HEK293 (cell line): Measurements from ENCODE around the gene USP6NL.

Experiments
- HIC1 ChIP-seq: fragments of 450-650 bp; formaldehyde crosslinking; IDR thresholded peaks from 2 replicates; pipeline ENCODE4 v1.5.1; 2016; ENCODE audit warnings: missing biosample characterization, missing genetic modification characterization
- MZF1 ChIP-seq: fragments of 450-650 bp; formaldehyde crosslinking; IDR thresholded peaks from 2 replicates; pipeline ENCODE4 v1.5.1; 2017; ENCODE audit warnings: missing biosample characterization, missing genetic modification characterization, borderline replicate concordance
- RBAK ChIP-seq: fragments of 450-650 bp; formaldehyde crosslinking; IDR thresholded peaks from 2 replicates; pipeline ENCODE4 v1.5.1; 2016; ENCODE audit warnings: missing biosample characterization, missing genetic modification characterization
- SP2 ChIP-seq: fragments of 450-650 bp; formaldehyde crosslinking; IDR thresholded peaks from 2 replicates; pipeline ENCODE4 v1.5.1; 2016; ENCODE audit warnings: missing biosample characterization, missing genetic modification characterization
- TCF7L2 ChIP-seq: IDR thresholded peaks from 2 replicates; pipeline ENCODE4 v1.6.1; 2011; ENCODE audit warnings: low read depth, mild to moderate bottlenecking, inconsistent platforms, low read length, moderate library complexity, borderline replicate concordance
- ZBTB17 ChIP-seq: fragments of 450-650 bp; formaldehyde crosslinking; IDR thresholded peaks from 2 replicates; pipeline ENCODE4 v1.5.1; 2016; ENCODE audit warnings: missing biosample characterization, missing genetic modification characterization
- ZBTB8A ChIP-seq: fragments of 450-650 bp; formaldehyde crosslinking; IDR thresholded peaks from 2 replicates; pipeline ENCODE4 v1.5.1; 2016; ENCODE audit warnings: missing biosample characterization, missing genetic modification characterization
- ZFHX2 ChIP-seq: fragments of 450-650 bp; formaldehyde crosslinking; conservative IDR thresholded peaks from 2 replicates; pipeline ENCODE4 v1.5.1; 2016; ENCODE audit warnings: missing biosample characterization, missing genetic modification characterization
- ZFP69B ChIP-seq: fragments of 450-650 bp; formaldehyde crosslinking; IDR thresholded peaks from 2 replicates; pipeline ENCODE4 v1.5.1; 2016; ENCODE audit warnings: missing biosample characterization, missing genetic modification characterization
- ZNF114 ChIP-seq: fragments of 450-650 bp; formaldehyde crosslinking; IDR thresholded peaks from 2 replicates; pipeline ENCODE4 v1.5.0; 2017; ENCODE audit warnings: missing biosample characterization, missing genetic modification characterization
- ZNF155 ChIP-seq: fragments of 450-650 bp; formaldehyde crosslinking; IDR thresholded peaks from 2 replicates; pipeline ENCODE4 v1.5.1; 2016; ENCODE audit warnings: missing biosample characterization, missing genetic modification characterization
- ZNF214 ChIP-seq: fragments of 450-650 bp; formaldehyde crosslinking; IDR thresholded peaks from 2 replicates; pipeline ENCODE4 v1.5.1; 2017; ENCODE audit warnings: missing biosample characterization, mild to moderate bottlenecking, missing genetic modification characterization, borderline replicate concordance
- ZNF37A ChIP-seq: fragments of 450-650 bp; IDR thresholded peaks from 2 replicates; pipeline ENCODE4 v1.5.1; 2018; ENCODE audit warnings: missing biosample characterization, missing genetic modification characterization
- ZNF416 ChIP-seq: fragments of 450-650 bp; formaldehyde crosslinking; IDR thresholded peaks from 2 replicates; pipeline ENCODE4 v1.5.1; 2016; ENCODE audit warnings: missing biosample characterization, missing genetic modification characterization
- ZNF423 ChIP-seq: fragments of 450-650 bp; formaldehyde crosslinking; IDR thresholded peaks from 2 replicates; pipeline ENCODE4 v1.5.1; 2016; ENCODE audit warnings: missing biosample characterization, missing genetic modification characterization
- ZNF433 ChIP-seq: fragments of 450-650 bp; formaldehyde crosslinking; IDR thresholded peaks from 2 replicates; pipeline ENCODE4 v1.5.1; 2016; ENCODE audit warnings: missing biosample characterization, missing genetic modification characterization, low read depth
- ZNF530 ChIP-seq: fragments of 450-650 bp; formaldehyde crosslinking; IDR thresholded peaks from 2 replicates; pipeline ENCODE4 v1.5.1; 2016; ENCODE audit warnings: low read depth, missing biosample characterization, missing genetic modification characterization
- ZNF555 ChIP-seq: fragments of 450-650 bp; formaldehyde crosslinking; conservative IDR thresholded peaks from 2 replicates; pipeline ENCODE4 v1.5.1; 2017; ENCODE audit warnings: missing biosample characterization, mild to moderate bottlenecking, missing genetic modification characterization, inconsistent platforms
- ZNF560 ChIP-seq: fragments of 450-650 bp; formaldehyde crosslinking; IDR thresholded peaks from 2 replicates; pipeline ENCODE4 v1.5.1; 2017; ENCODE audit warnings: missing biosample characterization, missing genetic modification characterization, borderline replicate concordance
- ZNF600 ChIP-seq: fragments of 450-650 bp; formaldehyde crosslinking; IDR thresholded peaks from 2 replicates; pipeline ENCODE4 v1.5.1; 2016; ENCODE audit warnings: missing biosample characterization, missing genetic modification characterization
- ZNF629 ChIP-seq: fragments of 450-650 bp; formaldehyde crosslinking; IDR thresholded peaks from 2 replicates; pipeline ENCODE4 v1.5.1; 2017; ENCODE audit warnings: missing biosample characterization, missing genetic modification characterization
- ZNF830 ChIP-seq: fragments of 450-650 bp; IDR thresholded peaks from 2 replicates; pipeline ENCODE4 v1.5.0; 2018; ENCODE audit warnings: missing biosample characterization, missing genetic modification characterization, low read depth, mild to moderate bottlenecking, moderate library complexity
- ZSCAN5A ChIP-seq: fragments of 450-650 bp; formaldehyde crosslinking; IDR thresholded peaks from 2 replicates; pipeline ENCODE4 v1.5.1; 2016; ENCODE audit warnings: missing biosample characterization, missing genetic modification characterization
- ZXDB ChIP-seq: fragments of 450-650 bp; formaldehyde crosslinking; IDR thresholded peaks from 2 replicates; pipeline ENCODE4 v1.5.1; 2016; ENCODE audit warnings: missing biosample characterization, missing genetic modification characterization
- TF ChIP-seq, protein P1 (sequence below): fragments of 450-650 bp; formaldehyde crosslinking; optimal IDR thresholded peaks from 2 replicates; pipeline ENCODE3; 2016; ENCODE audit warnings: missing biosample characterization, mild to moderate bottlenecking, missing genetic modification characterization
- TF ChIP-seq, protein P2 (sequence below): fragments of 450-650 bp; formaldehyde crosslinking; conservative IDR thresholded peaks from 2 replicates; pipeline ENCODE4 v1.5.1; 2016; ENCODE audit warnings: low read depth, missing biosample characterization, missing genetic modification characterization
- TF ChIP-seq, protein P3 (sequence below): fragments of 450-650 bp; formaldehyde crosslinking; IDR thresholded peaks from 2 replicates; pipeline ENCODE4 v1.5.1; 2016; ENCODE audit warnings: missing biosample characterization, missing genetic modification characterization
- TF ChIP-seq, protein P4 (sequence below): fragments of 450-650 bp; formaldehyde crosslinking; IDR thresholded peaks from 2 replicates; pipeline ENCODE4 v1.5.1; 2016; ENCODE audit warnings: missing biosample characterization, missing genetic modification characterization, low read depth
- TF ChIP-seq, protein P5 (sequence below): fragments of 450-650 bp; formaldehyde crosslinking; IDR thresholded peaks from 2 replicates; pipeline ENCODE4 v1.5.1; 2016; ENCODE audit warnings: missing biosample characterization, missing genetic modification characterization

Gene USP6NL

GRCh38 chr10:11610826-11611247 lies 613 bp downstream of the USP6NL start (continued):
- TF ChIP-seq ZFHX2 (tag by site-specific recombination) = no peak; the same call in 1 of the 2 replicates
- peak; percentile 61 for TF ChIP-seq ZBTB17 (tag by site-specific recombination)
- TF ChIP-seq ZBTB8A = no peak
- TF ChIP-seq HIC1 (tag by site-specific recombination) = no peak
- TF ChIP-seq ZNF530 (tag by site-specific recombination) = no peak
- no peak for TF ChIP-seq ZNF560 (tag by site-specific recombination)
- no peak for TF ChIP-seq ZNF114 (tag by site-specific recombination)
- no peak for TF ChIP-seq ZNF555 (tag by site-specific recombination)
- TF ChIP-seq MZF1 (tag by site-specific recombination) = no peak
- TF ChIP-seq ZNF600 (tag by site-specific recombination) = 0 out of 2 replicates have a peak, but pooled peaks have one; percentile 24
- no peak for TF ChIP-seq ZNF629 (tag by site-specific recombination)
- TF ChIP-seq SP2 (tag by site-specific recombination) = no peak
- peak; percentile 39; the same call in 1 of the 2 replicates for TF ChIP-seq ZXDB (tag by site-specific recombination)
- no peak for TF ChIP-seq TCF7L2
- TF ChIP-seq ZNF416 (tag by site-specific recombination) = no peak
- TF ChIP-seq ZNF155 (tag by site-specific recombination) = no peak
- TF ChIP-seq, protein P1, sequence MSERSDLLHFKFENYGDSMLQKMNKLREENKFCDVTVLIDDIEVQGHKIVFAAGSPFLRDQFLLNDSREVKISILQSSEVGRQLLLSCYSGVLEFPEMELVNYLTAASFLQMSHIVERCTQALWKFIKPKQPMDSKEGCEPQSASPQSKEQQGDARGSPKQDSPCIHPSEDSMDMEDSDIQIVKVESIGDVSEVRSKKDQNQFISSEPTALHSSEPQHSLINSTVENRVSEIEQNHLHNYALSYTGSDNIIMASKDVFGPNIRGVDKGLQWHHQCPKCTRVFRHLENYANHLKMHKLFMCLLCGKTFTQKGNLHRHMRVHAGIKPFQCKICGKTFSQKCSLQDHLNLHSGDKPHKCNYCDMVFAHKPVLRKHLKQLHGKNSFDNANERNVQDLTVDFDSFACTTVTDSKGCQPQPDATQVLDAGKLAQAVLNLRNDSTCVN (tag by site-specific recombination) = peak; percentile 74
- no peak for TF ChIP-seq ZNF423 (tag by site-specific recombination)
- TF ChIP-seq, protein P2, sequence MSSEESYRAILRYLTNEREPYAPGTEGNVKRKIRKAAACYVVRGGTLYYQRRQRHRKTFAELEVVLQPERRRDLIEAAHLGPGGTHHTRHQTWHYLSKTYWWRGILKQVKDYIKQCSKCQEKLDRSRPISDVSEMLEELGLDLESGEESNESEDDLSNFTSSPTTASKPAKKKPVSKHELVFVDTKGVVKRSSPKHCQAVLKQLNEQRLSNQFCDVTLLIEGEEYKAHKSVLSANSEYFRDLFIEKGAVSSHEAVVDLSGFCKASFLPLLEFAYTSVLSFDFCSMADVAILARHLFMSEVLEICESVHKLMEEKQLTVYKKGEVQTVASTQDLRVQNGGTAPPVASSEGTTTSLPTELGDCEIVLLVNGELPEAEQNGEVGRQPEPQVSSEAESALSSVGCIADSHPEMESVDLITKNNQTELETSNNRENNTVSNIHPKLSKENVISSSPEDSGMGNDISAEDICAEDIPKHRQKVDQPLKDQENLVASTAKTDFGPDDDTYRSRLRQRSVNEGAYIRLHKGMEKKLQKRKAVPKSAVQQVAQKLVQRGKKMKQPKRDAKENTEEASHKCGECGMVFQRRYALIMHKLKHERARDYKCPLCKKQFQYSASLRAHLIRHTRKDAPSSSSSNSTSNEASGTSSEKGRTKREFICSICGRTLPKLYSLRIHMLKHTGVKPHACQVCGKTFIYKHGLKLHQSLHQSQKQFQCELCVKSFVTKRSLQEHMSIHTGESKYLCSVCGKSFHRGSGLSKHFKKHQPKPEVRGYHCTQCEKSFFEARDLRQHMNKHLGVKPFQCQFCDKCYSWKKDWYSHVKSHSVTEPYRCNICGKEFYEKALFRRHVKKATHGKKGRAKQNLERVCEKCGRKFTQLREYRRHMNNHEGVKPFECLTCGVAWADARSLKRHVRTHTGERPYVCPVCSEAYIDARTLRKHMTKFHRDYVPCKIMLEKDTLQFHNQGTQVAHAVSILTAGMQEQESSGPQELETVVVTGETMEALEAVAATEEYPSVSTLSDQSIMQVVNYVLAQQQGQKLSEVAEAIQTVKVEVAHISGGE (tag by site-specific recombination) = 0 out of 2 replicates have a peak, but pooled peaks have one; percentile 17
- no peak for TF ChIP-seq ZNF433 (tag by site-specific recombination)
- TF ChIP-seq, protein P3, sequence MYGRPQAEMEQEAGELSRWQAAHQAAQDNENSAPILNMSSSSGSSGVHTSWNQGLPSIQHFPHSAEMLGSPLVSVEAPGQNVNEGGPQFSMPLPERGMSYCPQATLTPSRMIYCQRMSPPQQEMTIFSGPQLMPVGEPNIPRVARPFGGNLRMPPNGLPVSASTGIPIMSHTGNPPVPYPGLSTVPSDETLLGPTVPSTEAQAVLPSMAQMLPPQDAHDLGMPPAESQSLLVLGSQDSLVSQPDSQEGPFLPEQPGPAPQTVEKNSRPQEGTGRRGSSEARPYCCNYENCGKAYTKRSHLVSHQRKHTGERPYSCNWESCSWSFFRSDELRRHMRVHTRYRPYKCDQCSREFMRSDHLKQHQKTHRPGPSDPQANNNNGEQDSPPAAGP = no peak
- no peak for TF ChIP-seq RBAK (tag by site-specific recombination)
- TF ChIP-seq ZSCAN5A = no peak
- TF ChIP-seq ZNF37A (tag by site-specific recombination) = no peak
- TF ChIP-seq, protein P4, sequence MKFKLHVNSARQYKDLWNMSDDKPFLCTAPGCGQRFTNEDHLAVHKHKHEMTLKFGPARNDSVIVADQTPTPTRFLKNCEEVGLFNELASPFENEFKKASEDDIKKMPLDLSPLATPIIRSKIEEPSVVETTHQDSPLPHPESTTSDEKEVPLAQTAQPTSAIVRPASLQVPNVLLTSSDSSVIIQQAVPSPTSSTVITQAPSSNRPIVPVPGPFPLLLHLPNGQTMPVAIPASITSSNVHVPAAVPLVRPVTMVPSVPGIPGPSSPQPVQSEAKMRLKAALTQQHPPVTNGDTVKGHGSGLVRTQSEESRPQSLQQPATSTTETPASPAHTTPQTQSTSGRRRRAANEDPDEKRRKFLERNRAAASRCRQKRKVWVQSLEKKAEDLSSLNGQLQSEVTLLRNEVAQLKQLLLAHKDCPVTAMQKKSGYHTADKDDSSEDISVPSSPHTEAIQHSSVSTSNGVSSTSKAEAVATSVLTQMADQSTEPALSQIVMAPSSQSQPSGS (tag by site-specific recombination) = no peak
- TF ChIP-seq, protein P5, sequence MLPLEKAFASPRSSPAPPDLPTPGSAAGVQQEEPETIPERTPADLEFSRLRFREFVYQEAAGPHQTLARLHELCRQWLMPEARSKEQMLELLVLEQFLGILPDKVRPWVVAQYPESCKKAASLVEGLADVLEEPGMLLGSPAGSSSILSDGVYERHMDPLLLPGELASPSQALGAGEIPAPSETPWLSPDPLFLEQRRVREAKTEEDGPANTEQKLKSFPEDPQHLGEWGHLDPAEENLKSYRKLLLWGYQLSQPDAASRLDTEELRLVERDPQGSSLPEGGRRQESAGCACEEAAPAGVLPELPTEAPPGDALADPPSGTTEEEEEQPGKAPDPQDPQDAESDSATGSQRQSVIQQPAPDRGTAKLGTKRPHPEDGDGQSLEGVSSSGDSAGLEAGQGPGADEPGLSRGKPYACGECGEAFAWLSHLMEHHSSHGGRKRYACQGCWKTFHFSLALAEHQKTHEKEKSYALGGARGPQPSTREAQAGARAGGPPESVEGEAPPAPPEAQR (tag by site-specific recombination) = no peak
- TF ChIP-seq ZNF830 = no peak
- no peak for TF ChIP-seq ZNF214 (tag by site-specific recombination)
- TF ChIP-seq ZFP69B (tag by site-specific recombination) = no peak
